NCI-H1105 treated with DMSO at 0.1 percent for 48 hours (cell line): ENCODE measurements around the gene DAND5.
A peak's percentile ranks its signal among the peaks of the same experiment; 100 is the strongest.

Source experiments
- DNase-seq: peaks from one replicate; lab custom pipeline; 2025; lab: John Stamatoyannopoulos, UW

DAND5 gene, protein sequence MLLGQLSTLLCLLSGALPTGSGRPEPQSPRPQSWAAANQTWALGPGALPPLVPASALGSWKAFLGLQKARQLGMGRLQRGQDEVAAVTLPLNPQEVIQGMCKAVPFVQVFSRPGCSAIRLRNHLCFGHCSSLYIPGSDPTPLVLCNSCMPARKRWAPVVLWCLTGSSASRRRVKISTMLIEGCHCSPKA

DNA sequence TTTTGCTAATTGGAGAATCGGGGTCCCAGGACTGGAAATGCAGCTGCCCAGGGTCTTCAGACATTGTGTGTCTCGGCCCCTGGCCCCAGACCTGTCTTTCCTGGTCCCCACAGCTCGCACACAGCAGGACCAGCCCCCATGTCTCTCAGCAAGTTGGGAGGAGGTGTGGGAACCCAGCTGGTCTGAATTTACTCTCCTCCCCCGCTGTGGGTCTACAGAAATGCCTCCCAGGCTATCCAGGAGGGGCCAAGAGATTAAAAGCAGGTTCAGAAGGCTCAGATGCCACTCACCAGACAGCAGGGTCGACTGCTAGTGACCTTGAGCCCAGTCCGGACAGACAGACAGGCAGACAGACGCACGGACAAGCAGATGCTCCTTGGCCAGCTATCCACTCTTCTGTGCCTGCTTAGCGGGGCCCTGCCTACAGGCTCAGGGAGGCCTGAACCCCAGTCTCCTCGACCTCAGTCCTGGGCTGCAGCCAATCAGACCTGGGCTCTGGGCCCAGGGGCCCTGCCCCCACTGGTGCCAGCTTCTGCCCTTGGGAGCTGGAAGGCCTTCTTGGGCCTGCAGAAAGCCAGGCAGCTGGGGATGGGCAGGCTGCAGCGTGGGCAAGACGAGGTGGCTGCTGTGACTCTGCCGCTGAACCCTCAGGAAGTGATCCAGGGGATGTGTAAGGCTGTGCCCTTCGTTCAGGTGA lies at the start of gene DAND5:
Gene DAND5, plus strand, starts transcription at position 285 of the 697 bp plus-strand sequence. Its CDS starts 85 bp downstream, at position 370.
- DNase-seq, result no peak

DNA sequence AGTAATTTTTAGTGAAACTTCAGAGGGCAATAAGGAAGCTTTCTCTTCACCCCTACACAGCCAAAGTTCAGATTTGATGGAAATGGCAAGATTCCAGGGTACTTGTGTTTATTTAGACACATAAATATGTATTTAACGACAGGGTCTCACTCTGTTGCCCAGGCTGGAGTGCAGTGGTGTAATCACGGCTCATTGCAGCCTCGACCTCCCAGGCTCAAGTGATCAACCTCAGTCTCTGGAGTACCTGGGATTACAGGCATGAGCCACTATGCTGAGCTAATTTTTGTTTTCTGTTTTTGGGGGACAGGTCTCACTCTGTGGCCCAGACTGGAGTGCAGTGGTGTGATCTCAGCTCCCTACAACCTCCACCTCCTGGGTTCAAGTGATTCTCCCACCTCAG lies 48.3 kb upstream of the DAND5 start:
- no peak for DNase-seq

DNA sequence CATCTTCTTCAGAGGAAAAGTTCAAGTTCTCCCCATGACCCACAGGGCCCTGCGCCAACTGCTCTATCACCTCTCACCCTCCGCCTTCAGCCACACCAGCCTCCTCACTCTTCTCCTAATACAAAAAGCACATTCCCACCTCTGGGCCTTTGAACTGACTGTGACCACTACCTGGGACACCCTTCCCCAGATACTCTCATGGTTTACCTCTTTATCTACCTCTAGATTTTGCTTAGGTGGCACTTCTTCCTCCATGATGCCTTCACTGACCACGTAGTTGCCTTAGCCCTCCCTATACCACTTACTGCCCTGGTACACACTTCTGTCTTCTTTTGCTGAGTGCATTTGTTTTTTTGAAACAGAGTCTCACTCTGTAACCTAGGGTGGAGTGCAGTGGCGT lies 46.4 kb upstream of the DAND5 start:
- no peak for DNase-seq

DNA sequence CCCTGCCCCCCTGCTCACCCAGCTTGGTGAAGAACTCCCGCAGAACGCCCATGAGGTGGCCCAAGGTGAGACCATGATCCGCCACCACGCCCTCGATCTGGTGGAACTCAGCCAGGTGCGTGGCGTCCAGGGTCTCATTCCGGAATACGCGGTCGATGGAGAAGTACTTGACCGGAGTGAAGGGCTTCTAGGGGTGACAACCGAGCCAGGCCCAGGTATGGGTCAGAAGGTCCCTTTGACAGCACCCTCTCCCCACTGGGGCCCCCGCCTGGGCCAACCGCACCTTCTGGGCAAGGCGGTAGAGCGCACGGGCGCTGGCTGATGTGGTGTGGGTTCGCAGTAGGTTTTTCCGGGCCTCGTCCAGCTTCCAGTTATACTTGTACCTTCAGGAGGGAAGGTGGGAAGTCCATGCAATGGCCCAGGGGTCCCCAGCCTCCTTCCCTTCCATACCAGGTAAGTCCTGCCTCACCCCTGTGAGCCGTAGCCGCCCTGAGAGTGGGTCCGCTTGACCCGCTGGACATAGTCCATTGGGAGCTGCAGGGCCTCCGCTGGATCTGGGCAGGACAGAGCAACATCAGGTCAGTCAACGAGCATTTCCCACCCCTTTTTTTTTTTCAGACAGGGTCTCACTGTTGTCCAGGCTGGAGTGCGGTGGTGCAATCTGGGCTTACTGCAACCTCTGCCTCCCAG lies 44.6 kb upstream of the DAND5 start:
- no peak for DNase-seq

DNA sequence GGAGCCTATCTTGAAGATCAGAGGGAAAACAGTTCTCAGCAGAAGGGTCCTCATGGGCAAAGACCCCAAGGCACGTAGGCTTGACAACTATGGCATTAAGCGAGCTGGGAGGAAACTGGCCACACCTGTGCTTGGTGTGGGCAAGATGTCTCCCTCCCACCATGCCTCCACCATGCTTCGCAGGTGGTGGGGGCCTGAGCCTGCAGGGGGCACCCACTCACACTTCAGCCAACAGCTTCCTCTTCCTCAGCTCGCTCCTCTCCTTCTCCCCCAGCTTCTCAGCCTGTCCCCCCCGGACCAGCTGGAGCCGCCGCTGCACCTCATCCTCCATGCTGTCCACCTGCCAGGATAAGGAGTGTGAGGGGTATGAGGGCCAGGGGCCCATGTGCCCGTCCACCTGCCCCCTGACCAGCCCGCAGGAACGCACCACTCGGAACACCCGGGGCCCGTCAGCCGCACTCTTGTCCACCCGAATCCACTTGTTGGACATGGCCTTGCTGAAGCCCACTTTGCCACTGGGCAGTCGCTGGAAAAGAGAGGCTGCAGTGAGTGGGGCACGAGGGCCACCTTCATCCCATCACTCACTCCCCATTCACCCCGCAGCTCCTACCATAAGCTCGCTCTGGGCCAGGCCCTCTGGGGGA lies 39.3 kb upstream of the DAND5 start:
- no peak for DNase-seq

DNA sequence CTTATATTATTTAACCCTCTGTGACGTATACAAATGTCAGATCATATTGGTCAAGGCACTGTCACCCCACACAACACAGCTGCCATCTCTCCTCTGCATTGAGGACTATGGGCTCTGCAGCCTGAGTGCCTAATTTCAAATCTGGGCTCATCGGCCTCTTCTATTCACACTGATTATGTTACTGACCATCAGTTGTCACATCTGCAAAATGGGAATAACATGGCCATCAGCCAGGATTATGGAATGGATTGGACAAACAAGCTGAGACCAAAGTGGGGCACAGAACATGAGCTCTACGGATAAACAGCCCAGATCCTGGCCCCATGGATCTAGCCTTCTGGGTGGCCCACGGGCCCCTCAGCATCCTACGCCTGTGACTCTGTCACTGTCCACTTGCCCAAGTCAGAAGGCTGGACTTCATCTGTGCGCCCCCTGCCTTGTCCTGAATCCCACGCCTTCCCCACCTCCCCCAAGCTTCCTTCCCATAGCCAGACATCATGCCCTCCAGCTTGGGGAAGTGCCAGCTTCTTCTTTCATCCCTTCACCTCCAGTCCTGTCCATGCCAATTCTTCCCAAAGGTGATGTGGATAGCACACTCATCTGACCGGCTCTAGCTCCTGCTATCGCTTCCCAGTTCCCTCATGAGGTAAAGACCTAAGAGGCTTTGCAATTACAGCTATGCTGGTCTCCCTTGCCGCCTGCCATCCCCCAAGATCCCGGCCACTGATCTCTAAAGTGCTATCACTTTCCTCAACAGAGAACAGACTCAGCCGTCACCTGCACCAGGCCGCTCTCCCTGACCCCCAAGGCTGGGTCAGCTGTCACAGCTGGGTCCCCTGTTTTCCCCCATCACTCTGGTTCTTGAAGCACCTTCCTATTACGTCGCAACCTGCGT lies 36.7 kb upstream of the DAND5 start:
- DNase-seq, result no peak

DNA sequence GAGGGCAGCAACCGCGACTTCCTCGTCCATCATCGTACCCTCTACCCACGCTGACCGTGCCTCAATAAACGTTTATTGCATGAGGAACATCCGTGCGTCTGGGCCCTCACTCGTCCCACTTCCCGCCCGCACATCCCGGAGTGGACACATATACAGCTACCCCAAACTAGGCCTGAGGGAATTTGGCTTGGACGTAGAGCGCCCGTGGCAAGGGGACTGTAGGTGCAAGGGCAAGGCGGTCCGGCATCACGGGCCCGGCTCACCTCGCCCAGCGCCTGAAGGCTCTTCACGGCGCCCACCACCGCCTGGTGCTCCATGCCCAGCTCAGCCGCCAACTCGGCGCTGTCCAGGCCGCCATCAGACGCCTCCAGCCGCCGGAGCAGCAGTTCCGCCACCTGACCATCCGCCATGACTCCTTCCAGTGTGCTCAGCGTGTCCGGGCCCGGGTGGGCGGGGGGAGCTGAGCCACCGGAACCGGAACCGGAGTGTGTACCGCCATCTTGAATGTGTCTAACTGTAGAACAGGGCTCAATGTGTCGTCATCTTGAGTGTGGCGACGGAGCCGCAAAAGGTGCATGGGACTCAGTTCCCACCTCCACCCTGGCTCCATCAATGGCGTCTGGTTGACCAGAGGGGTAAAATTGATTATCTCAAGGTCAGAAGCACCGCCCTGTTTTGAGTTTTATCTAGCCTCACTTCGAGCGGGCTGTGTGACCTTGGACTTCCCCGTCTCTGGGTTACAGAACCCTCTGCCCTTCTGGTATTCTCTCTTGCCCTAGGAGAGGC lies 35.9 kb upstream of the DAND5 start, which contains the start of gene FARSA:
Gene FARSA, minus strand, starts transcription at position 425 of the 786 bp plus-strand sequence. Its CDS starts 15 bp downstream, at position 410.
- DNase-seq, result peak; percentile 87

DNA sequence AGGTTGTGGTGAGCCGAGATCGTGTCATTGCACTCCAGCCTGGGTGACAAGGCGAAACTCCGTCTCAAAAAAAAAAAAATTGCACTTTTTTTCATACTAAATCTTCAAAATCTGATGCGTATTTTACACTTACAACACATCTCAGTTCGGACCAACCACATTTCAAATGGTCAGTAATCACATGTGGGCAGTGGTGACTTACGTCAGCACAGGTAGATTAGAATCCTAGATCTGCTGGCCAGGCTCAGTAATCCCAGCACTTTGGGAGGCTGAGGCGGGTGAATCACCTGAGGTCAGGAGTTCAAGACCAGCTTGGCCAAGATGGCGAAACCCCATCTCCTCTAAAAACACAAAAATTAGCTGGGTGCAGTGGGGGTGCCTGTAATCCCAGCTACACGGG lies 34.3 kb upstream of the DAND5 start:
- no peak for DNase-seq

DNA sequence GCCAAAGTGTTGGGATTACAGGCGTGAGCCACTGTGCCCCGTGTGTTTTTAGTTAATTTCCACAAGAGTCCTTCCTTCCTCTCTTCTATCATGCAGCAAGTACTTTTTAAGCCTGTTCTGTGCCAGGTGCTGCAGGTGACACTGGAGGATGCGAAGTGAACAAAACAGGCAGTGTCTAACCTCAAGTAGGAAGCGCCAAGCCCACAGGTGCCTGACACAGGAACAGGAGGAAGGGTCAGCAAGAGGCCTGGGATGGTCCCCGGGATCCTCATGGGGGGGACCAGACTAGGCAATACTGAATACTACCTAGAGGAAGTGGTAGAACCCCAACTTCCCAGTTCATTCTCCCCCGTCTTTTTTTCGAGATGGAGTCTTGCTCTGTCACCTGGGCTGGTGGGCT lies 32.8 kb upstream of the DAND5 start:
- DNase-seq, result no peak

DNA sequence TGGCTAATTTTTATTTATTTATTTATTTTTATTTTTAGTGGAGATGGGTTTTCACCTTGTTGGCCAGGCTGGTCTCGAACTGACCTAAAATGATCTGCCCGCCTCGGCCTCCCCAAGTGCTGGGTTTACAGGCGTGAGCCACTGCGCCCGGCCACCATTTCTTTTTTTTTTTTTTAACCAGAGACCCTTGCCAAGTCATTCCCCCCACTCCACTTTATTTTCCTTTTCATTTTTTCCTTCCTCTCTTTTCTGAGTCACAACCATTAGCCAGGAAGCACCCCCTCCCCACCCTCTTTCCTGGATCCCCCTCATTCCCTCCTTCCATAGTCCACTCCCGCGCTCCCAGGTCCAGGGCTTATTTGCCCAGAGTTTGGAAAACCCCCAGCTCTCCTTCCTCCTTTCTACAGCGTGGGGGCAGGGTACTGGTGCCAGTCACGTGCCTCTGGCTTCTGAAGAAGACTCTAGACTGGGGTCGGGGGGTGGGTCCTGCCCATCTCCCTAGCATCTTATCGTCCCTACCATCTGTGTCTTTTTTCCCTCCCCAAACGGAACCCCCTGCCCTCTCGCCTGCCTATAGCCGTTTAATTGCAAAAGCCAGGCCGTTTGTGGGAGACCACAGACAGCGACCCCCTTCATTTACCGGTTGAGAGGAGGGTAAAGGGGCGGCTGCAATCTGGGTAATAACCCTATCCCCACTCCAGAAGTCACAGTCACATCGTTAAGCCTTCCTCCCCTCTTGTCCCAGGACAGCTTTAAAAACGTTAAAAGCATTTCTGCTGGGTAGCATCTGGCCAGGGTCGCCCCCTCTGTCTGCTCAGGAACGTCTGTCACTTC lies 32.1 kb upstream of the DAND5 start:
- no peak for DNase-seq

DNA sequence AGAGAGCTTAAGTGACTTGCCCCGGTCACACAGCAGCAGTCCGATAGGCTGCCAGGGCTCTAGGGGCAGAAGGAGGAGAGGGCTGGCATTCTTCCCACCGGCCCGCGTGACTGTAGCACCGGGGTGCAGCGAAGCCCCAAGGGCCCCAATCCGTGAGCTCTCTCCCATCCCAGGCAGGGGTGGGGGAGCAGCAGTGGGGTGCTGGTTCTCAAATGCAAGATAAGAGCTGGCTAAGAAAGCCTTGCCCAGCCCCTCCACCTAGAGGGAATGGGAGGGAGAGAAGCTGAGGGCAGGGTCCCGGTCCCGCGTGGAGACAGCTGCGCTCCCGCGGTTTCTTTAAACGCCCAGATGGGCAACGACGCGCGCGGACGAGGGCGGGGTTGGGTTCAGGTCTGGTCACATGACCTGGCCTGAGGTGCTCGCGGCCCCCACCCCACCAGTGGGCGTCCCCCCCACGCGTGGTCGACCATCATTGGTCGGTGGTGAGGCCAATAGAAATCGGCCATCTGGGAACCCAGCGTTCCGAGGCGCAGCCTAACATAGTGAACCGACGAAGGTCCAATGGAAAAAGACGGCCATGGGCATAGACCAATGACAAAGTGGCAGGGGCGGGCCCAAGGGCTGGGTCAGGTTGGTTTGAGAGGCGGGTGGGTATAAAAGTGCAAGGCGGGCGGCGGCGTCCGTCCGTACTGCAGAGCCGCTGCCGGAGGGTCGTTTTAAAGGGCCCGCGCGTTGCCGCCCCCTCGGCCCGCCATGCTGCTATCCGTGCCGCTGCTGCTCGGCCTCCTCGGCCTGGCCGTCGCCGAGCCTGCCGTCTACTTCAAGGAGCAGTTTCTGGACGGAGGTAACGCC lies 31.2 kb upstream of the DAND5 start, which contains the start of gene CALR:
Gene CALR, plus strand, starts transcription at position 683 of the 852 bp plus-strand sequence. Its CDS starts 71 bp downstream, at position 754.
- peak; percentile 99 for DNase-seq

DNA sequence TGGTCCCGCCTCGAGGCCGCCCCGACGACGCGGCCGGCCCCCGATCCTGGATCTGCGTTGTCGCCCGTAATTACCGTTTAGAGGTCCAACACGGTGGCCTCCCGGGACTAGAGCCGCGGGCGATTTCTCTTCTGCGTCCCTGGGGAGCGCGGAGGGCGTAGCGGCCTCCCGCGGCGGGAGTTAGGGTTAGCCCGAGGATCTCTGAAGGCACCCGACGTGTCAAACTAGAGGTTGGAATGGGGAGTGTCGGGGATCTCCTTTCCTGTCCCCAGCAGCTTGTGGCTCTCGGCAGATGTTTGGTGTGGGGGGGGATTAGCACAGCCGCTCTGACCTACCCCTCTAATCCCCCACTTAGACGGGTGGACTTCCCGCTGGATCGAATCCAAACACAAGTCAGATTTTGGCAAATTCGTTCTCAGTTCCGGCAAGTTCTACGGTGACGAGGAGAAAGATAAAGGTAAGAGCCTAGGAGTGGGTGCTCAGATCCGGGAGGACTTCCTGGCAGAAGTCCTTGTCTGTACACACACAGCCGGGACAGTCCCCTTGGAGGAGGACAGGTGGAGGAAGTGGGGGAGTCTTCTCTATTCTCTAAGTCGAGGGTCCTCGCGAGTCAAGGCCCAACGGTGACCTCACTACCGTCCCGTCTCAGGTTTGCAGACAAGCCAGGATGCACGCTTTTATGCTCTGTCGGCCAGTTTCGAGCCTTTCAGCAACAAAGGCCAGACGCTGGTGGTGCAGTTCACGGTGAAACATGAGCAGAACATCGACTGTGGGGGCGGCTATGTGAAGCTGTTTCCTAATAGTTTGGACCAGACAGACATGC lies 30.4 kb upstream of the DAND5 start:
- no peak for DNase-seq

DNA sequence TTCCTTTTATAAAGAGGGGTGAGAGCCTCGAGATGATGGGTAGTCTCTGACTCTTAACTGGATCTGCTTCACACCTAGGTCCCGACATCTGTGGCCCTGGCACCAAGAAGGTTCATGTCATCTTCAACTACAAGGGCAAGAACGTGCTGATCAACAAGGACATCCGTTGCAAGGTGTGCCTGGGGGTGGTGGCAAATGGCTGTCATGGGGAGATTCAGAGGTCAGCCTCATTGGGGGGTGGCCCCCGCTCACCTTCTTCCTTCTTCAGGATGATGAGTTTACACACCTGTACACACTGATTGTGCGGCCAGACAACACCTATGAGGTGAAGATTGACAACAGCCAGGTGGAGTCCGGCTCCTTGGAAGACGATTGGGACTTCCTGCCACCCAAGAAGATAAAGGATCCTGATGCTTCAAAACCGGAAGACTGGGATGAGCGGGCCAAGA lies 29.4 kb upstream of the DAND5 start:
- DNase-seq, result no peak

DNA sequence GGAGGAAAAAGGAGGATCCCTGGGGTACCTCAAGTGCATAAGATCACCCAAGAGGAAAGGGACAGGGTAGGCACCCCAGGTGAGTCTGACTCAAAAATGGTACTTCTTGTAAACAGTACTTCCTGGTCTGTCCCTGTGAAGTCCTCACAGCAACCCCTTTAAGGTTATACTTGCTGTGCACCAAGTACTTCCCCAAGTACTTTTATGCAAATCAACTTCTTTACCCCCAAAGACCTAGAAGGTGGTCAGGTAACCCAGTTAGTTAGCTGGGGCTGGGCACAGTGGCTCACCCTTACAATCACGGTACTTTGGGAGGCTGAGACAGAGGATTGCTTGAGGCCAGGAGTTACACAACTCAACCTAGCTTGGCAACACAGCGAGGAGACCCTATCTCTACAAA lies 28.5 kb upstream of the DAND5 start:
- no peak for DNase-seq

DNA sequence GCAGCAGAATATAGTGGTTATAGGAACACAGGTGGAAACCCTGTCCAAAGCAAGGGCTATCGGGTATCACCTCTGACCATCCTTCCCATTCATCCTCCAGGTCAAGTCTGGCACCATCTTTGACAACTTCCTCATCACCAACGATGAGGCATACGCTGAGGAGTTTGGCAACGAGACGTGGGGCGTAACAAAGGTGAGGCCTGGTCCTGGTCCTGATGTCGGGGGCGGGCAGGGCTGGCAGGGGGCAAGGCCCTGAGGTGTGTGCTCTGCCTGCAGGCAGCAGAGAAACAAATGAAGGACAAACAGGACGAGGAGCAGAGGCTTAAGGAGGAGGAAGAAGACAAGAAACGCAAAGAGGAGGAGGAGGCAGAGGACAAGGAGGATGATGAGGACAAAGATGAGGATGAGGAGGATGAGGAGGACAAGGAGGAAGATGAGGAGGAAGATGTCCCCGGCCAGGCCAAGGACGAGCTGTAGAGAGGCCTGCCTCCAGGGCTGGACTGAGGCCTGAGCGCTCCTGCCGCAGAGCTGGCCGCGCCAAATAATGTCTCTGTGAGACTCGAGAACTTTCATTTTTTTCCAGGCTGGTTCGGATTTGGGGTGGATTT lies 25.8 kb upstream of the DAND5 start:
- DNase-seq, result no peak

DNA sequence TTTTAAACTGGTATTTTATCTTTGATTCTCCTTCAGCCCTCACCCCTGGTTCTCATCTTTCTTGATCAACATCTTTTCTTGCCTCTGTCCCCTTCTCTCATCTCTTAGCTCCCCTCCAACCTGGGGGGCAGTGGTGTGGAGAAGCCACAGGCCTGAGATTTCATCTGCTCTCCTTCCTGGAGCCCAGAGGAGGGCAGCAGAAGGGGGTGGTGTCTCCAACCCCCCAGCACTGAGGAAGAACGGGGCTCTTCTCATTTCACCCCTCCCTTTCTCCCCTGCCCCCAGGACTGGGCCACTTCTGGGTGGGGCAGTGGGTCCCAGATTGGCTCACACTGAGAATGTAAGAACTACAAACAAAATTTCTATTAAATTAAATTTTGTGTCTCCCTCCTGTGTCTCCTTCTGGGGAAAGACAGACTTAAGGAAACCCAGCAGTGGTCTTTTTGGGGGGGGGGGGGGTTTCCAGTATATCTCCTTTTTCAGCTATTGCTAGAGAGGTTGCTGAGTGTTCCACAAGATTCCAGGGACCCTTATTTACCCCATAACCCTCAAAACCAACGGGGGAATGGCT lies 25.2 kb upstream of the DAND5 start:
- no peak for DNase-seq

DNA sequence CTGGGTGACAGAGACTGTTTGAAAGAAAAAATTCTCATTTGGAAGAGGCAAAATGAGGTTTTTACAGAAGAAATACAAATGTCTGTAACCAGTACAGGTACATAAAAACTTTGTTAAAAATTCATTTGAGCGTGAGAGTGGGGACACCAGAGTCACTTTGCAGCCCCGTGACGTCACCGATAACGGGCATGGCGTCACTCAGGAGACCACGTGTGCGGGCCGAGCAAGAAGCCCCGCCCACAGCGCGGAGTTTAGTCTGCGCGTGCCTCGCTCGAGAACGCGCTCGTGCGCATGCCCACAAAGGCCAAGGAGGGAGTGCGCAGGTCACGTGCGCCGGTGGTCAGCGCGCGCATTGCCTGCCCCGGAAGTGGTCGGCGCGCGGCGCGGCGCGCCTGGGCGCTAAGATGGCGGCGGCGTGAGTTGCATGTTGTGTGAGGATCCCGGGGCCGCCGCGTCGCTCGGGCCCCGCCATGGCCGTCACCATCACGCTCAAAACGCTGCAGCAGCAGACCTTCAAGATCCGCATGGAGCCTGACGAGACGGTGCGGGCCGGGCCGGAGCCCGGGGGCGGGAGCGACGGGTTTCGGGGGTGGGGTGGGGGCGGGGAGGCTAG lies 23.8 kb upstream of the DAND5 start, which contains the start of gene RAD23A:
Gene RAD23A, plus strand, starts transcription at position 384 of the 613 bp plus-strand sequence. Its CDS starts 87 bp downstream, at position 471.
- DNase-seq, result peak; percentile 95
